ENCODE results near the gene SYAP1.
"Not testable (repeated sequence)": the region's sequence is repeated elsewhere in the genome, so short reads cannot be mapped to it uniquely, and the experiment has no call there.

GRCh38 chrX:16784440-16784839 lies 65.0 kb downstream of the SYAP1 start:
- TF ChIP-seq SIN3A (IDR thresholded peaks at IDR 0.05; ENCODE audit: low read depth, low read length); DPF2 (IDR thresholded peaks at IDR 0.05); CTCF (IDR thresholded peaks at IDR 0.05 in 2 of 3, conservative IDR thresholded peaks at IDR 0.05 in 1 of 3; ENCODE audit: control insufficient read depth in 2 of 3, extremely low read depth in 1 of 3, insufficient read depth in 1 of 3, low read depth in 3 of 3, low read length in 3 of 3); POLR2AphosphoS5 (IDR thresholded peaks at IDR 0.05; ENCODE audit: low read length); REST (IDR thresholded peaks at IDR 0.05; ENCODE audit: low read depth, low read length); CREM (IDR thresholded peaks at IDR 0.05; ENCODE audit: low read depth); PAX5 (IDR thresholded peaks at IDR 0.05; ENCODE audit: borderline replicate concordance, low read depth, low read length); IRF3 (IDR thresholded peaks at IDR 0.05): not testable (repeated sequence)
